Stimulated activated CD8-positive, alpha-beta memory T cell treated with anti-CD3 and anti-CD28 coated beads, Interleukin-15, amount 100 ng/mL, for 48 hours (primary cell): ENCODE data around the gene CPNE9.

Experiments used
- DNase-seq, 2 donors: peaks; one replicate each; pipeline ENCODE4 v3.0.0-alpha.2; 2020; ENCODE audit warnings: low read depth in 2 of 2

CPNE9 gene

GRCh38 chr3:9686703-9687102 lies 16.9 kb upstream of the CPNE9 start:
- no peak for DNase-seq

GRCh38 chr3:9687514-9687913 lies 16.1 kb upstream of the CPNE9 start:
- no peak for DNase-seq

GRCh38 chr3:9688961-9689360 lies 14.7 kb upstream of the CPNE9 start:
- no peak for DNase-seq

GRCh38 chr3:9689757-9690156 lies 13.9 kb upstream of the CPNE9 start:
- no peak for DNase-seq

- no peak for DNase-seq
Observed at GRCh38 chr3:9690451-9691450, 12.9 kb upstream of the CPNE9 start.

- no peak for DNase-seq
Observed at GRCh38 chr3:9691636-9692035, 12.0 kb upstream of the CPNE9 start.

- DNase-seq = no peak
Observed at GRCh38 chr3:9692416-9692815, 11.2 kb upstream of the CPNE9 start.

GRCh38 chr3:9695345-9695744 lies 8.3 kb upstream of the CPNE9 start:
- no peak for DNase-seq

GRCh38 chr3:9695746-9696145 lies 7.9 kb upstream of the CPNE9 start:
- DNase-seq = no peak

- DNase-seq = no peak
Observed at GRCh38 chr3:9696480-9697220, 7.0 kb upstream of the CPNE9 start.

GRCh38 chr3:9697892-9698291 lies 5.7 kb upstream of the CPNE9 start:
- no peak for DNase-seq

- no peak for DNase-seq
Observed at GRCh38 chr3:9698293-9698692, 5.3 kb upstream of the CPNE9 start.

GRCh38 chr3:9700536-9700935 lies 3.1 kb upstream of the CPNE9 start:
- DNase-seq = no peak

GRCh38 chr3:9701006-9701405 lies 2.6 kb upstream of the CPNE9 start:
- no peak for DNase-seq

- DNase-seq = no peak
Observed at GRCh38 chr3:9701711-9702110, 1.9 kb upstream of the CPNE9 start.

GRCh38 chr3:9703240-9703639 lies 393 bp upstream of the CPNE9 start:
- DNase-seq = no peak

GRCh38 chr3:9704347-9705322 lies 1.0 kb downstream of the CPNE9 start:
- DNase-seq = no peak

- DNase-seq = no peak
Observed at GRCh38 chr3:9710174-9710739, 6.6 kb downstream of the CPNE9 start.

- DNase-seq = no peak
Observed at GRCh38 chr3:9712415-9712814, 8.8 kb downstream of the CPNE9 start.

- no peak for DNase-seq
Observed at GRCh38 chr3:9713142-9713541, 9.5 kb downstream of the CPNE9 start.

GRCh38 chr3:9715136-9715535 lies 11.5 kb downstream of the CPNE9 start:
- no peak for DNase-seq
